Suprapubic skin (tissue), 4 donors: ENCODE data around the gene H6PD. TPM values are rescaled to one million over a fixed set of nuclear protein-coding genes. Genes with fewer than 3 reads are reported as not detected.

Experiments used
- DNase-seq, 2 donors: peaks; one replicate each; pipeline ENCODE4 v3.0.0-alpha.2; 2019; ENCODE audit warnings: low spot score in 2 of 2
- H3K27ac ChIP-seq: fragments of 200-600 bp; sonication (generic); one replicate; pipeline ENCODE4 v1.5.1; 2019
- H3K27me3 ChIP-seq: fragments of 200-600 bp; sonication (generic); one replicate; pipeline ENCODE4 v1.5.1; 2019
- H3K36me3 ChIP-seq: fragments of 200-600 bp; sonication (generic); one replicate; pipeline ENCODE4 v1.5.1; 2019
- H3K4me1 ChIP-seq: fragments of 200-600 bp; sonication (generic); one replicate; pipeline ENCODE4 v1.5.1; 2019
- H3K4me3 ChIP-seq: fragments of 200-600 bp; sonication (generic); one replicate; pipeline ENCODE4 v1.5.1; 2019; ENCODE audit warnings: mild to moderate bottlenecking
- H3K9me3 ChIP-seq: fragments of 200-600 bp; sonication (generic); one replicate; pipeline ENCODE4 v1.5.1; 2019
- CTCF ChIP-seq, 2 donors: fragments of 200-600 bp in 1 of 2; fragments of 450-650 bp in 1 of 2; sonication (generic) in 1 of 2; IDR thresholded peaks; one replicate each; pipeline ENCODE4 v1.5.1; 2016 to 2019; ENCODE audit warnings: antibody characterized with exemption in 2 of 2, mild to moderate bottlenecking in 1 of 2, moderate library complexity in 1 of 2
- EP300 ChIP-seq: sonication (generic); formaldehyde crosslinking; IDR thresholded peaks from one replicate; pipeline ENCODE4 v1.6.1; 2017; ENCODE audit warnings: antibody characterized with exemption
- POLR2A ChIP-seq, 2 donors: fragments of 450-650 bp; IDR thresholded peaks; one replicate each; pipeline ENCODE4 v1.6.1; 2017; ENCODE audit warnings: antibody characterized with exemption in 2 of 2, mild to moderate bottlenecking in 2 of 2, moderate library complexity in 2 of 2
- POLR2AphosphoS5 ChIP-seq, 3 donors: sonication (generic); formaldehyde crosslinking; IDR thresholded peaks; one replicate each; pipeline ENCODE4 v1.6.1; 2017; ENCODE audit warnings: antibody characterized with exemption in 3 of 3
- WGBS: methylation state at CpG from one replicate; pipeline ENCODE4 v1.1.5; 2018; 5-methylcytosine and 5-hydroxymethylcytosine counted together
- total RNA-seq, 4 donors: library from RNA; depleted of rRNA; stranded (reverse); fragments of >200 nt; gene quantifications; one replicate each; pipeline ENCODE4 v1.1.0, GENCODE V29; 2016

H6PD gene
- total RNA-seq, 4 donors from 2014 or later, result 83.6 to 130 (median 106) TPM

GRCh38 chr1:9222846-9223625 lies 11.5 kb upstream of the H6PD start:
- WGBS, result 94% methylated on average over 14 of the region's 14 CpGs
- Histone ChIP-seq H3K4me1 (peaks cover 5% of the 10 kb centered on the region), H3K9me3 (no peaks in the 10 kb centered on the region), H3K36me3 (no peaks in the 10 kb centered on the region), H3K4me3 (no peak overlapping the region), H3K27ac (no peak overlapping the region), H3K27me3 (no peaks in the 10 kb centered on the region)
- TF ChIP-seq POLR2A (IDR thresholded peaks at IDR 0.05) (no peak), POLR2AphosphoS5 (IDR thresholded peaks at IDR 0.05) (no peak), CTCF (IDR thresholded peaks at IDR 0.05) (no peak), EP300 (no peak)
- no peak for DNase-seq

- Histone ChIP-seq H3K4me1 (peaks cover 5% of the 10 kb centered on the region), H3K27me3 (no peaks in the 10 kb centered on the region), H3K9me3 (no peaks in the 10 kb centered on the region), H3K27ac (no peak overlapping the region), H3K4me3 (no peak overlapping the region), H3K36me3 (no peaks in the 10 kb centered on the region)
- no peak for DNase-seq
- WGBS, result 86% methylated on average over 7 of the region's 10 CpGs
- no peak for TF ChIP-seq EP300
Observed at GRCh38 chr1:9224664-9225410, 9.7 kb upstream of the H6PD start.

- WGBS, result 45% methylated on average over 5 of the region's 5 CpGs
- H3K27ac ChIP-seq, result no peak overlapping the region
- H3K4me1 ChIP-seq, result peaks cover 5% of the 10 kb centered on the region
- DNase-seq, result no peak
- no peak overlapping the region for H3K4me3 ChIP-seq
- no peaks in the 10 kb centered on the region for H3K9me3 ChIP-seq
- no peak for TF ChIP-seq POLR2A (IDR thresholded peaks at IDR 0.05)
- TF ChIP-seq CTCF (IDR thresholded peaks at IDR 0.05), result no peak
- no peaks in the 10 kb centered on the region for H3K36me3 ChIP-seq
- no peaks in the 10 kb centered on the region for H3K27me3 ChIP-seq
Observed at GRCh38 chr1:9225411-9225785, 9.2 kb upstream of the H6PD start.

- no peaks in the 10 kb centered on the region for H3K9me3 ChIP-seq
- H3K27me3 ChIP-seq, result no peaks in the 10 kb centered on the region
- H3K27ac ChIP-seq, result no peak overlapping the region
- DNase-seq, result no peak
- H3K4me3 ChIP-seq, result no peak overlapping the region
- TF ChIP-seq CTCF (IDR thresholded peaks at IDR 0.05) (no peak), EP300 (no peak), POLR2A (IDR thresholded peaks at IDR 0.05) (no peak), POLR2AphosphoS5 (IDR thresholded peaks at IDR 0.05) (no peak)
- H3K36me3 ChIP-seq, result no peaks in the 10 kb centered on the region
- 48% methylated on average over 4 of the region's 4 CpGs for WGBS
- peaks cover 20% of the 10 kb centered on the region for H3K4me1 ChIP-seq
Observed at GRCh38 chr1:9228609-9229008, 6.0 kb upstream of the H6PD start.

GRCh38 chr1:9229549-9229948 lies 5.0 kb upstream of the H6PD start:
- Histone ChIP-seq H3K4me1 (peaks cover 26% of the 10 kb centered on the region), H3K4me3 (no peak overlapping the region), H3K27me3 (no peaks in the 10 kb centered on the region), H3K36me3 (no peaks in the 10 kb centered on the region), H3K27ac (no peak overlapping the region), H3K9me3 (no peaks in the 10 kb centered on the region)
- DNase-seq, result no peak
- TF ChIP-seq CTCF (IDR thresholded peaks at IDR 0.05) (no peak), POLR2AphosphoS5 (IDR thresholded peaks at IDR 0.05) (no peak), EP300 (no peak), POLR2A (IDR thresholded peaks at IDR 0.05) (no peak)
- WGBS, result 89% methylated on average over 6 of the region's 6 CpGs
